GM21515 (cell line): Measurements from ENCODE around the gene NDC1.
"Not testable (repeated sequence)": the region's sequence is repeated elsewhere in the genome, so short reads cannot be mapped to it uniquely, and the experiment has no call there.

Experiments
- ATAC-seq: cut with Tn5 transposase; IDR thresholded peaks from one replicate; pipeline ENCODE4 v1.9.1; 2021; ENCODE audit not compliant: unreplicated experiment

Gene NDC1, protein sequence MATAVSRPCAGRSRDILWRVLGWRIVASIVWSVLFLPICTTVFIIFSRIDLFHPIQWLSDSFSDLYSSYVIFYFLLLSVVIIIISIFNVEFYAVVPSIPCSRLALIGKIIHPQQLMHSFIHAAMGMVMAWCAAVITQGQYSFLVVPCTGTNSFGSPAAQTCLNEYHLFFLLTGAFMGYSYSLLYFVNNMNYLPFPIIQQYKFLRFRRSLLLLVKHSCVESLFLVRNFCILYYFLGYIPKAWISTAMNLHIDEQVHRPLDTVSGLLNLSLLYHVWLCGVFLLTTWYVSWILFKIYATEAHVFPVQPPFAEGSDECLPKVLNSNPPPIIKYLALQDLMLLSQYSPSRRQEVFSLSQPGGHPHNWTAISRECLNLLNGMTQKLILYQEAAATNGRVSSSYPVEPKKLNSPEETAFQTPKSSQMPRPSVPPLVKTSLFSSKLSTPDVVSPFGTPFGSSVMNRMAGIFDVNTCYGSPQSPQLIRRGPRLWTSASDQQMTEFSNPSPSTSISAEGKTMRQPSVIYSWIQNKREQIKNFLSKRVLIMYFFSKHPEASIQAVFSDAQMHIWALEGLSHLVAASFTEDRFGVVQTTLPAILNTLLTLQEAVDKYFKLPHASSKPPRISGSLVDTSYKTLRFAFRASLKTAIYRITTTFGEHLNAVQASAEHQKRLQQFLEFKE

DNA sequence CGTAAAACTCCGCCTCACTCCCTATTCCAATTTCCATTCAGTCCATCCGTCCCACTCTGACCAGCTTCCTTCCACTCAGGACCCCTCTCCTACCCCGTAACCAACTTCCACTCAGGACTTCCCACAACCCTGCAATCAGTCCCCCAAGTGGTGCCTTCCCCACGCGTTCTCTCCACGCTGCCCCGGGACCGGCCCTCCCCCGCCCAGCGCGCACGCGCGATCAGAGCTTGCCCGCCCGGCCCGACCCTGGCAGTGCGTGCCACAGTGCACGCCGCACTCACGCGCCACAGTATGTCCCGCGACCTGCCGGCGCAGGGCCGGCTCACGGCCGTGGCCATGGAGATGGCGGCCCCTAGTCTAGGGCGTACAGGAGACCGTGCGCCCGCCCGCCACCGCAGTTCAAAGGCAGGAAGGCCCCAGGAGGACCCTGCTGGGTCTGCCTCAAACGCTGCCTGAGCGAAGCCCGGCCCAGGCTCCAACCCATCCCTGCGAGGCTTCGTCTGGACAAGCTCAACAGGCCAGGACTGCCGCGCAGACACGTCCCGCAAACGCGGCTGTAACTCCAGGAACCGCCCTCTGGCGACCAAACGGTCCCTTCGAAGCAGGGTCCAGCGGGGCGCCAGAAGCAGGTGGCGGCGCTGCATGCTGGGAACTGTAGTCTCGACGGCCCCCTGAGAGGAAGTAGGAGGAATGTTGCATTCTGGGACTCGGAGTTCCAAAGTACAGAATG is at the start of gene NDC1:
TSS of gene NDC1 (minus strand) at position 373 of the 730 bp plus-strand sequence. CDS start at position 338, 35 bp downstream.
- ATAC-seq = peak; percentile 83

DNA sequence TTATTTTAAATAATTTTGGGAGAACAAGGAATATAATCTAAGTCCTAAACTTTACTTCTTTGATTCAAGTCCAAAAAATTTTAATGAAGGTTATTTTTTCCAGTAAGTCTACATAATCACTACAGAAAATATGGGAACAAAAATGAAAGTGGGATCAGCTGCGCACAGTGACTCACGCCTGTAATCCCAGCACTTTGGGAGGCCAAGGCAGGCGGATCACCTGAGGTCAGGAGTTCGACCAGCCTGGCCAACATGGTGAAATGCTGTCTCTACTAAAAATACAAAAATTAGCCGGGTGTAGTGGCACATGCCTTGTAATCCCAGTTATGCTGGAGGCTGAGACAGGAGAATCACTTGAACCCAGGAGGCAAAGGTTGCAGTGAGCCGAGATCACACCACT is 45.5 kb upstream of the NDC1 start:
- not testable (repeated sequence) for ATAC-seq

DNA sequence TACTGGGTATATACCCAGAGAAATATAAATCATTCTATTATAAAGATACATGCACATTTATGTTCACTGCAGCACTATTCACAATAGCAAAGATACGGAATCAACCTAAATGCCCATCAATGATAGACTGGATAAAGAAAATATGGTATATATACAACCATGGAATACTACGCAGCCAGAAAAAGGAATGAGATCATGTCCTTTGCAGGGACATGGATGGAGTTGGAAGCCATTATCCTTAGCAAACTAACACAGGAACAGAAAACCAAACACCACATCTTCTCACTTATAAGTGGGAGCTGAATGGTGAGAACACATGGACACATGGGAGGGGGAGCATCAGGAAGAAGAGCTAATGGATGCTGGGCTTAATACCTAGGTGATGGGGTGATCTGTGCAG is 43.8 kb upstream of the NDC1 start:
- not testable (repeated sequence) for ATAC-seq

DNA sequence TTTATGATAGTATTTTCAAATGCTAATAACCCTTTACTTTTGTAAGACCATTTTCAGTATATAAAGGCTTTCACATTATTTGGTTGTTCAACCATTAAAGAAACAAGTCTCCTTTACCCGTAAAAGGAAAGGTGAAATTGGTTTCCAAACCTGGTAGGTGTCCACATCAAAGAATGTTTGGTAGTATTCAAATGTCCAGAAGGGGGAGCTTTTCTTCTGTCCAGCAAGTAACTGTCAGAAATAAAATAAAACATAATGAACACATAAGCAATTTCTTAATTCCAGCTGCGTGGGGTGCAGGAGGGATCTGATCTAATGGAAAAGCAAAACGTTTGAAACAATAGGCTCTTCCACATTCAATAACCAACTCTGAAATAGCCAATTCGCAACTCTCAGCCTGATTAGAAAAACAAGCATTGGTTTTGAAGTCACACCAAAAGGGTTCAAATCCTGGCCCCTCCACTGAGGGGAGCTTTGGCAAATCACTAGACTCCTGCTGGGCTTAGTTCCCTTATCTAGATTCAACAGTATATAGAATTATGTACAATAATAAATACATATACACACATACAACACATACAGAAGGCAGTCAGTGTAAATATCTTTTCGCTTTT is 40.5 kb upstream of the NDC1 start:
- ATAC-seq = no peak

DNA sequence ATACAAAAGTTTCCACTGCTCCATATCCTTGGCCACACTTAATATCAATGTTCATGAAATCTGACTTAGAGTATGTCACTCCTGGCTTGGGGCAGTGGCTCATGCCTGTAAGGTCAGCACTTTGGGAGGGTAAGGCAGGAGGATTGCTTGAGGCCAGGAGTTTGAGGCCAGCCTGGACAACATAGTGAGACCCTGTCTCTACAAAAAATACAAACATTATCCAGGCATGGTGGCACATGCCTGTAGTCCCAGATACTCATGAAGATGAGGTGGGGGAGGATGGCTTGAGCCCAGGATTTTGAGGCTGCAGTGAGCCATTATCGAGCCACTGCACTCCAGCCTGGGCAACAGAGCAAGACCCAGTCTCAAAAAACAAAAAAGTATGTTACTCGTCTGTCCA is 37.1 kb upstream of the NDC1 start:
- not testable (repeated sequence) for ATAC-seq

DNA sequence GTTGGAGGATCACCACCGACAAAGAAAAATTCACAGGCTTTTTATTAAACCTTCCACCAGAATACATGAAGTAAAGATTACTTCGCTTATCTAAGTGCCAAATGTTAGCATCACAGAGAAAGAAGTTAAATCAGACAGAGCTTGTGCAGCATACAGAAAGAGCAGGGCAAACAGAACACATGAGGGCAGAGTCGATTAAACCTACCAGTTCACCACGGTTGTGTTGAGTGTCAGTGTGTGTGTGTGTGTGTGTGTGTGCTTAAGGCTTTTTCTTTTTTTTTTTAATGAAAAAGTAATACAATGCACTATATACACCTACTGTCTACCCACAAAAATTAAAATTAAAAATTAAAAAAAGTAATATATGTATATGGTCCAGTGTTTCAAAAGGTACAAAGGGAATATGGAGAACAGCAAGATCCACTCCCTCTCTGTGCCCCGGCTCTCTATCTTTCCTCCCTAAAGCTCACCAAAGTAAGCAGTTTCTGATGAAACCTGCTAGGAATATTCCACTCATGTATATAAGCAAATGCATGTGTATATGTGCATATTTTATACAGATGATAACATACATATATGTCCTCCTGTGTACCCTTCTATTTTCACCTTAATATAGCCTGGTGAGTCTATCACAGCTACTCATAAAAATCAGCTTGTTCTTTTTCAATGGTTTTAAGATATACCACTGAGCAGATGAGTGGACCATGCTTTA is 33.8 kb upstream of the NDC1 start:
- ATAC-seq = no peak

DNA sequence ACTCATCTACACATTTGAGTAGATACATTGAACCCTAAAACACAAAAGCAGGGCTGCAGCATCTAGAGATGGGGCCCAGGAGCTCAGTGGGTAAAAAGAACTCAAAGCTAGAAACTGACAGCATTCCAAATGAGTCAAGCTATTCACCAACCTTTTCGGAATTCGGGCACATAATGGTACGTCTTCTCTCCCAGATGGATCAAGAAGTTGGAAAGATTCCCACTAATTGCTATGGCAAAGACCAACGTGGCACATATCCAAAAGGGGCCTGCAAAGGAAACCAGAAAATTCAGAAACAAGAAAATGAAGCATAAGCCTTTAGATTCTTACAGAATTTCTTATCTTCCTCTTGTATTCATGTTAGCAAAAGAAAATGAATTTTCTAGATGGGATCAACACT is 33.1 kb upstream of the NDC1 start:
- no peak for ATAC-seq

DNA sequence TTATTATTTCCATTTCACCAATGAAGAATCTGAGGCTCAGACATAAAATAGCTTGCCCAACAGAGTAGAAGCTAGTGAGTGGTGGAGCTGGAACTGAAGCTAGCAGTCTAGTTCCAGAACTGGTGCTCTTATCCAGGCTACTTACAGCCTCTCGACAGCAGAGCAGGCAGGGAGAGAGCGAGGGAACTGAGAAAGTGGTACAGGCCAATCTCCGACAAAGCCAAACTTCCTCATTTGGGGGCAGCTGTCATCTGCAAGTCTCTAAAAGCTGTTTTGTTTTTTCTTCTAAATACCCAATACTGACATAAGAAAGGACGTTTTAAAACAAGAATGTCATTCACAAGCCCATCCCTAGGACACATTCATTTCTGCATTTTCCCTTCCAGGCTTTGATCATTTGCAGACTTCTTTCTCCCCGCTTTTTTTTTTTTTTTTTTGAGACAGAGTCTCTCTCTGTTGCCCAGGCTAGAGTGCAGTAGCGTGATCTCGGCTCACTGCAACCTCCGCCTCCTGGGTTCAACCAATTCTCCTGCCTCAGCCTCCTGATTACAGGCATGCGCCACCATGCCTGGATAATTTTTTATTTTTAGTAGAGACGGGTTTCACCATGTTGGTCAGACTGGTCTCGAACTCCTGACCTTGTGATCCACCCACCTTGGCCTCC is 31.5 kb upstream of the NDC1 start:
- ATAC-seq = no peak

DNA sequence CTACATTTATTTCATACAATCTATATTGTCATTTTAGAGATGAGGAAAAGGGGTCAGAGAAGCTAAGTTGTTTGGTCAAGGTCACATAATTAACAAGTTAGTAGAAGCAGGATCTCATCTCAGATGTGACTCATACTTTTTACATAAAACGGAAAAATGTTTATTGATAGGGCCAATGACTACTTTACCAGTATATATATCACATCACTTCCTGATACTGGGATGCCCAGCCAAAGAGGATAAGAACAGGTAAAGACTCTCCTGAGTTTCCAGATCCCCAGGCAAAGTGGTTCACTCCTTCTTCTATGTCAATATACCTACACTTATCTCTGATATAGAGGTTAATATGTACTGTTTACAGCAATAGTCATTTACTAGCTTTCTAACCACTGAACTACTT is 30.5 kb upstream of the NDC1 start:
- no peak for ATAC-seq

DNA sequence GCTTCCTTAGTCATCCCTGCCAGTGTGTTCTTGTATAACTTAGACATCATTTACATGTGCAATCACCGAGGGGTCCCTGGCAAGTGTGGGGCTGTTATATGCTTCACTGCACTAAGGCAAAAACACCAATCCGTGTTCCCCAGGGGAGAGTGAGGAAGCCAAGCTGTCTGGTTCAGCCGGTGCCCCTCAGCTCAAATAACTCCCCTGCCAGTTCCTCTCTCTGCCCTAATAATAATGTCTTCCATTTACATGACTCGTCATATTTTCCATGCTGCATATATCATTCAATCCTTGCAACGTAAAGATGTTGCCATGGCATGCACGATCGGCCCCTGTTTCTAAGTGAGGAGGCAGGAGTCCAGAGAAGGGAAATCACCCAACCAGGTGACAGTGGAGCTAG is 24.4 kb upstream of the NDC1 start:
- no peak for ATAC-seq

DNA sequence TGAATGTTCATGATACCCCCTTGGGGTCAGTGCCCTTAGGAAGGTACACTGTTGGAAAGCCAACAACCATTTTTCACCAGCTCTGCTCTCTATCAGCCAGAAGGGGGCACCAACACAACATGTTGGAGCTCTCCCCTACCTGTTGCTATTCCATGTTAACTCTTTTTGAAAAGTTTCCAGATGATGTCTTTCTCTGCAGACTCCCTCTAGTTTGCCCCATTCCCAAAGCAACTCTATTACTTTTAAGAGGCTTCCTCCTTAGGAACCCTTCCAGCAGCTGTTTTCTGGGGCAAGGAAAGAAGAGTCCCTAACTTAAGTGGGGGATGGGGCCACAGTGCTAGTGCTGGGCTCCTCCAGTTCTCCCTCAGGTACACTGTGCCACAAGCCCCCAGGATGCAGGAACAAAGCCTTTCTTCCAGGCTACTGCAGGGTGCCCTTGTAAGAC is 22.9 kb upstream of the NDC1 start:
- ATAC-seq = no peak

DNA sequence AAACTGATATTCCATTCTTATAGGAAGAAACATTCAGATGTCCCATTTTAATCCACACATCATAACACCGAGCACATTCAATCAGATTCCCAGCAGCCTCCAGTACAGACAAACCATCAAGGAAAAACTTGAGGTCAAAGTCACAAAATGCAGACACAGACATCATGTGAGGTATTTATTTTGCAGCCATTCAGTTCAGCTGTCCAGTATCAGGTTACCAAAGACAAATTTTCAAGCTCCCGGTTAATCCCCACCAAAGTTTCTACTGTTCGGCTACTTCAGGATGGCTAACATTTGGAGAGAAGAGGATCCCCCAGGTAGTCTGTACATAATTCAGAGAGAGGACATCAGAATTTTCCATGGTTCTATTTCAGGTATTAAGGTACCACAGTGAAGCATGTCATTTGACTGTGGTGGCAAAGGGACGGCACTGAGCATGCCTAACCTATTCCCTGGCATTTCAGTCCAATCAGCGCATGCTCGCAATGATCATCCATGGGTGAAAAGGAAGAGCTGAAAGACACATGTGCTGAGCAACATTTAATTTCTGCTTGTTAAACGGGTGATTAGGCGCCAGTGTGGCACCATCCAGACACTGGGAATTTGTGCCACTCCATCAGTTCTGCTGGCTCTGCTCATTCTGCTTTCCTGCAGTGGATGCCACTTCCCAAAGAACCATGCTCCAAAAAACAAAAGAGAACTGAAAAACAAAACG is 13.6 kb upstream of the NDC1 start:
- ATAC-seq = no peak

DNA sequence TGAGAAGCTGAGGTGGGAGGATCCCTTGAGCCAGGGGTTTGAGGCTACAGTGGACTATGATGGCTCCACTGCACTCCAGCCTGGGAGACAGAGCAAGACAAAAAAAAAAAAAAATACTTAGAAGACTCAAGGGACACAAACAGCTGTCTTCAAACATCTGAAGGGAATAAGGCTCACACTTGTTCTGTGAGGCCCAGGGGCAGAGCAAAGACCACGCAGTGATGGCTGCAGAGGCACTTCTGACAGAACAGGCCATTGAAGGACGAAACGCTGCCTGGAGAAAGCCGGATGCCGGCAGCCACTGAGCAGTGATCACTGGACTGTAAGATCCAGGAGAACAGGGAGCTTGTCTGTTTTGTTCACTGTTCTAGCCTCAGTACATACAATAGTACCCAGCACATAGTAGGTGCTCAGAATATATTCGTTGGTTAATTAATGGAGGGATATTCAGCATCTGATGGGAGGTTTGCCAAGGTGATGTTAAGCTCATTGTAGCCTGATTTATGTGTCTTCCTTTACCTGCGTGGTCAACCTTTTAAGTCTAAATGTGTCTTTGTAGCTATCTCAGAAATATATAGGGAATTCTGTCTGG is 12.1 kb upstream of the NDC1 start:
- ATAC-seq = no peak

DNA sequence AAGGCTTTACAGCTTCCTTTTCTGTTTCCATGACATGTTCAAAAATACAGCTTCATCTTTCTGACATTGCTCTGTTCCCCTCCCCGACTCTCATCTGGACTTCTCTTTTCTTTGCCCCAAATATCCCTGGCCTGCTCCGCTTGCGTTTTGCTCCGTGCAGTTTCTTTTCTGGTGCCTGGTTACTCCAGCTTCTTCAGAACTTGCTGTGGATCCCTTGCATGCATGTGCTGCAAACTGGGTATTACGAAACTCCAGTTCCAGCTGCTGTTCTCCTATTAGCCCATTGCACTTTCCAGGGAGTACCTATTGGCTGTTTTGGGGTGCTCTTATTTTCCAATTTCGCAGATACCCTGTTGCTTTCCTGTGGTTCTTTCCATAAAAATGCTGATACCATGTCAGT is 9.9 kb upstream of the NDC1 start:
- no peak for ATAC-seq

DNA sequence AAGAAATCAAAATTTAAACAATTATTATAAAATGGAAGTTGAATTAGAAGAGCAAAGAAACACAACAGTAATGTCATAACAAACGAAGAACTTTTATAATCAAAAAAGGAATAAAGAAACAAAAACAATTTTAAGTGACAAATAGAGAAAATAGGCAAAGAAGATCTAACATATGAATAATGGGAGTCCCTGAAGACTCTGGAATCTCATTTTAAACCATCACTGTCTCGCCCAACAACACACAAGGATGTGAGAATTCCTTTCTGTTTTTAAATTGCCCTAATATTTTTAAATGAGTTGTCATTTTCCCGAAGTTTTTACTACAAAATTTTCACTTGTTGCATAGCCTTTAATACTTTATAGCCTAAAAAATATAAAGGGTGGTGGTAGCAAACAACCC is 4.3 kb upstream of the NDC1 start:
- no peak for ATAC-seq

DNA sequence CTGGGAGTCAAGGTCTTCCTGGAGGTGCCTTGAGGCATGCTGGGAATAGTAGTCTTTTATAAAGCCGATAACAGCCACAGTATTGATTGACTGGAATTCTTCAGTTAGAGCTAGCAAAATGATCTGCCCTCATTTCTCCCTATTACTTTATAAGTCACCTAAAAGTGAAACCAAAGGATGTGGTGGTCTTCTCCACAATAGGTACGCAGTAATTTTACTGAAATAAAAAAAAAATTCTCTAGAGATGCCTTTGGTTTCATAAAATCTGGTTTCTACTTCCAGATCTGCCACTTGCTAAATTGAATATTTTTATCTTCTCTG is 518 bp upstream of the NDC1 start:
- ATAC-seq = no peak

DNA sequence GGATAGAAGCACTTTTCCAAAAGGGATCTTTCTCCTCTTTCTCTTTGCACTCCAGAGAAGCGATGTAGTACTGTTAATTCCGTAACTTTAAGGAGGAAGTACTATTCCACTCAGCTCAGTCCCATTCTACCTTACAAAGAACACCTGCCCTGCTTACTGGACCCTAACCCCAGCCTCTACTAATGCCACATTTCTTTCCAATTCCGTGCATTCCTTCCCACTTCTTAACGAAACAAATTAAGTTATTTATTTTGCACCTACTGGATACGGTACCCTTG is 511 bp downstream of the NDC1 start:
- ATAC-seq = no peak

DNA sequence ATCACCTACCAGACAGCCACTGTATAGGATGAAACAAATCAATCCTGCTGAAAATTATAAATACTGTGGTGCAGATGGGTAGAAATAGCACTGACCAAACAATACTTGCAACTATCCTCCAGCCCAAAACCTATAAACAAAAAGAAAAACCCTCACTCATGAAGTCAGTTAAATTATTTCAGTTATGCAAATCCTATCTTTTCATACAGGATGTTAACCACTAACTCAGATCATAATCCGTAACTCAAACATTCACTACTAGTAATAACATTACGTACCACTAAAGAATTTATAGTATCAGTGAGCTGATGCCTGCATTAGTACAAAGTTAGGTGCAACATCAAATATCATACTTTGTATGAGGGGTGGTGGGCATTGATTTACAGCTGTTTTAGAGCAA is 2.6 kb downstream of the NDC1 start:
- ATAC-seq = no peak

DNA sequence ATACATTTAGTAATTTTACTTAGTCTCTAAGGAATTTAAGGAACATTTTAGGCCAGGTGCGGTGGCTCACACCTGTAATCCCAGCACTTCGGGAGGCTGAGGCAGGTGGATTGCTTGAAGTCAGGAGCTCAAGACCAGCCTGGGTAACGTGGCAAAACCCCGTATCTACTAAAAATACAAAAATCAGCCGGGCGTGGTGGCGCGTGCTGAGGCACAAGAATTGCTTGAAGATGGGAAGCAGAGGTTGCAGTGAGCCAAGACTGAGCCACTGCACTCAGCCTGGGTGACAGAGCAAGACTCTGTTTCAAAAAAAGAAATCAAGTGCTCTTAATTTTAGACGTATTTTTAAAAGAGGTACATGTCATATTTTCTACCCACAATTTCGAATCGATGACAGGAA is 3.3 kb downstream of the NDC1 start:
- ATAC-seq = no peak

DNA sequence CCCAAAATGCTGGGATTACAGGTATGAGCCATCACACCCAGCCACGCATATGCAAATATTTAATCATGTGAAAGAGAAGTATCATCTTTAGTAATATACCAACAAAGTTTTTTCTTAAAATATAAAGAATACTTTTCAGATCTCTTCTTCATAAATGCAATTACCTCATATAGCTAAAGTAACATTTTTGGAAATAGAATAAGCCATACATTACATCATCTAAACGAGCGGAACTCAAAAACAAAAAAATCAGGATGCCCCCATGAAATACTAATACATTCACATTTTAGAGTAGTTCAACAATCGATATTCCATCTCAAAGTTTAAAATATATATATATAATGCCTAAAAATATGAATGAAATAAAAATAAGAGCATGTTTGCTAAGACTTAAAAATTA is 4.7 kb downstream of the NDC1 start:
- no peak for ATAC-seq
